GM12892 (cell line): Measurements from ENCODE around the gene WDR64.

ENCODE experiments used
- POLR2A ChIP-seq: IDR thresholded peaks from 2 replicates; pipeline ENCODE4 v1.6.1; 2011; ENCODE audit warnings: low read depth, low read length, control low read depth
- POLR2AphosphoS5 ChIP-seq: IDR thresholded peaks from 2 replicates; pipeline ENCODE4 v1.6.1; 2011; ENCODE audit warnings: low read depth, low read length, control low read depth

DNA sequence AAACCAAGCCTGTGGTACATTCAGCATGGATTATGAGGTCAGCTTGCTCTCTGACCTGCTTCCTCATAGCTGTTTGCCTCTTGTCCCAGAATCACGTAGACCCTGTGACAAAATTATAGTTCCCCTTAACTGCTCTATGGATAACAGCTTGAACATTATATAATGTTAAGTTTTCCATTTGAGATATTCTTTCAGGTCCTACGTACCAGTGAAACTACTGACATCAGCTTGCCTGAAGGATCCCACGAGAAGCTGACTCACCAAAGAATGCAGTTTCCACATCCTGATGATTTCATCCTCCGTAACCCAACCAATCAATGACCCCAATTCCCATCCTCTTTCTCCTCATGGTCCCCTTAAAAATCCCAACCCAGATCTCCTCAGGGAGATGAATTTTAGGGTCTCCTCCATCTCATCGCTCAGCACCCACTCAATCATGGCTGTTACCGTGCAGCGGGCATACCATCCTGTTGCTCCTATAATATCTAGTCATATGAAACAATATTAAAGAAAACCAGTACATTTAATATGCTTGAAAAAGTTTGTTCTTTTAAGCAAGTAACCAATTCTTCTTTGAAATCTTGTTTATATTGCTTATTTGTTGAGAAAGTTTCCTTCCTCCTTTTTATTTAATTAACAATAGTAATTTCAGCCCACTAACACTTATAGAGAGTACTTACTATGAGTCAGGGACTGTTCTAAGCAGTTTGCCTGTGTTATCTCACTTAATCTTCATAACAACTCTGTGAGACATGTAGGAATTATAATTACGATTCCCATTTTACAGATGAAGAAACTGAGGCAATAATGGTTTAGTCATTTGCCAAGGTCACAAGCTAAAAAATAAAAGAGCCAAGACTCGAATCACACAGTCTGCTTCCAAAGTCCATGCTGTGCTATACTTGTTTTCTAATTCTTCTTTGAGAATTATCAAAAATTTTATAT, 39.3 kb upstream of the WDR64 start:
- TF ChIP-seq POLR2A (no peak), POLR2AphosphoS5 (no peak)
